Upper lobe of right lung (tissue), 1 donor: ENCODE measurements around the gene MDN1. TPM values are rescaled to one million over a fixed set of nuclear protein-coding genes. Genes with fewer than 3 reads are reported as not detected.

Experiments
- ATAC-seq: fragments of 200-7000 bp; cut with Tn5 transposase; one replicate; pipeline ENCODE4 v1.9.1; 2020; ENCODE audit warnings: mild to moderate bottlenecking, moderate library complexity
- DNase-seq: peaks from one replicate; pipeline ENCODE4 v3.0.0-alpha.2; 2020
- H3K27ac ChIP-seq: fragments of 200-600 bp; one replicate; pipeline ENCODE4 v1.8.0; 2022
- H3K27me3 ChIP-seq: fragments of 200-600 bp; one replicate; pipeline ENCODE4 v1.8.0; 2022; ENCODE audit warnings: mild to moderate bottlenecking
- H3K36me3 ChIP-seq: fragments of 200-600 bp; one replicate; pipeline ENCODE4 v1.8.0; 2022
- H3K4me1 ChIP-seq: fragments of 200-600 bp; one replicate; pipeline ENCODE4 v1.8.0; 2022
- H3K4me3 ChIP-seq: fragments of 200-600 bp; one replicate; pipeline ENCODE4 v1.8.0; 2022; ENCODE audit warnings: mild to moderate bottlenecking
- H3K9me3 ChIP-seq: fragments of 200-600 bp; one replicate; pipeline ENCODE4 v1.8.0; 2022
- intact Hi-C: fragments of 100-400 bp; cut with DNase I; formaldehyde crosslinking; loops from one replicate; pipeline ENCODE4 v1.11.0; 2022
- total RNA-seq: library from RNA; stranded (reverse); fragmentation: NEBNext Ultra II Directional; extraction: Animal tissue kit (Norgen Biotek cat#: 25700); gene quantifications from one replicate; pipeline ENCODE4 v1.2.1, GENCODE V29; 2021
- TF ChIP-seq, protein P1 (sequence below): fragments of 200-600 bp; IDR thresholded peaks from one replicate; pipeline ENCODE4 v1.8.0; 2022; ENCODE audit warnings: antibody characterized with exemption
- donor health status: DM: no; HTN: yes; CAD: no; lungs with severe emphysema.

The MDN1 gene
- total RNA-seq, 1 donor from 2014 or later: 35.1 TPM

DNA sequence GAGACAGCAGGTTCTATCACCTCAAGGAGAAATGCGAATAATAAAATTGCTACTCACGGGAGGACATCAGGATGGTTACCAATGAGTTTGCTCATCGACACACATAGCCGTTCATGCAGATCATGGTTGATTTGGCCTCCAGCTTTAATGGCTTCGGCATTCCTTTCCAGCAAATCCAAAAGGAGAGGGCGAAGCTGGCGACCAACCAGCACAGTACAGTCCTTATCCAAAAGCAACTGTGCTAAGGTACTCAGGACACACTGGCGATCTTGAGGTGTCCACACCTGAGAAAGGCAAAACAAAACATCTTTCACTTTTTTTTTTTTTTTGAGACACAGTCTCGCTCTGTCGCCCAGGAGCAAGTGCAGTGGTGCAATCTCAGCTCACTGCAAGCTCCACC, 16.3 kb downstream of the MDN1 start:
- Histone ChIP-seq H3K4me3 (no peak overlapping the region), H3K9me3 (no peaks in the 10 kb centered on the region), H3K36me3 (peaks cover 24% of the 10 kb centered on the region), H3K27ac (no peak overlapping the region), H3K4me1 (no peaks in the 10 kb centered on the region), H3K27me3 (no peaks in the 10 kb centered on the region)
- TF ChIP-seq, protein P1, sequence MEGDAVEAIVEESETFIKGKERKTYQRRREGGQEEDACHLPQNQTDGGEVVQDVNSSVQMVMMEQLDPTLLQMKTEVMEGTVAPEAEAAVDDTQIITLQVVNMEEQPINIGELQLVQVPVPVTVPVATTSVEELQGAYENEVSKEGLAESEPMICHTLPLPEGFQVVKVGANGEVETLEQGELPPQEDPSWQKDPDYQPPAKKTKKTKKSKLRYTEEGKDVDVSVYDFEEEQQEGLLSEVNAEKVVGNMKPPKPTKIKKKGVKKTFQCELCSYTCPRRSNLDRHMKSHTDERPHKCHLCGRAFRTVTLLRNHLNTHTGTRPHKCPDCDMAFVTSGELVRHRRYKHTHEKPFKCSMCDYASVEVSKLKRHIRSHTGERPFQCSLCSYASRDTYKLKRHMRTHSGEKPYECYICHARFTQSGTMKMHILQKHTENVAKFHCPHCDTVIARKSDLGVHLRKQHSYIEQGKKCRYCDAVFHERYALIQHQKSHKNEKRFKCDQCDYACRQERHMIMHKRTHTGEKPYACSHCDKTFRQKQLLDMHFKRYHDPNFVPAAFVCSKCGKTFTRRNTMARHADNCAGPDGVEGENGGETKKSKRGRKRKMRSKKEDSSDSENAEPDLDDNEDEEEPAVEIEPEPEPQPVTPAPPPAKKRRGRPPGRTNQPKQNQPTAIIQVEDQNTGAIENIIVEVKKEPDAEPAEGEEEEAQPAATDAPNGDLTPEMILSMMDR: no peak
- intact Hi-C loops: no loop called here
- no peak for DNase-seq
- ATAC-seq: no peak

DNA sequence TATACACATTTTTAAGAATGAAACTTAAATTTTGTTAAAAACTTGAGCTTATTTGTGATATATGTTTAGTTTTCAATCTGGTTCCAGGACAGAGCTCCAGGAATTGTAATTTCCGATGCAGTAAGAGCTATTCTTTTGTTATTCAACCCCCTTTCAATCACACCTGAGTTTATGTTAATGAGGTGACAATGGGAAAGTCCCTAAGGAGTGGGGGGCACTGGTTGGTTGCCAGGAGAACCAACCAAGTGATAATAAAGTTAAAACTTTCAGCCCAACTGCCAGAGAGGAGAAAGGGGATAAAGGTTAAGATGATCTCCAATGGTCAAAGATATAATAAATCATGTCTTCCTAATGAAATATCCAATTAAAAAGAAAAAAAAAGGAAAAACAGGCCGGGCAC, 19.8 kb downstream of the MDN1 start:
- ATAC-seq: no peak
- no peaks in the 10 kb centered on the region for H3K9me3 ChIP-seq
- H3K36me3 ChIP-seq: peaks cover 35% of the 10 kb centered on the region
- no peak for DNase-seq
- H3K27ac ChIP-seq: no peak overlapping the region
- H3K4me3 ChIP-seq: no peak overlapping the region
- H3K4me1 ChIP-seq: no peaks in the 10 kb centered on the region
- intact Hi-C loops: no loop called here
- TF ChIP-seq, protein P1: no peak
- H3K27me3 ChIP-seq: no peaks in the 10 kb centered on the region

DNA sequence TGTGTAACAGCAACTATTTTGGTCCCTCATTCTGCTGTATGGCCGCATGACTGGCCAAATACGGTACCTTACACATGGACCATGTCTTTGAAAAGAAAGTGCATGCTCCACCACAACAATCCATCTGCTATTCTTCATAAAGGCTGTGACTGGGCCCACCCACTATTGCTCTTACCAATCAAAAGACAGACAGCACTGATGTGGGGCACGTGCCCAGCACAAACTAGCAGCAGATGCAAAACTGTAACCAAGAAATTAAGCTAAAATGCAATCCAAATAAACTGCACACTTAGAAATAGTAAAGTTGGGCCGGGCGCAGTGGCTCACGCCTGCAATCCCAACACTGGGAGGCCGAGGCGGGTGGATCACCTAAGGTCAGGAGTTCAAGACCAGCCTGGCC, 20.5 kb downstream of the MDN1 start:
- Histone ChIP-seq H3K27me3 (no peaks in the 10 kb centered on the region), H3K36me3 (peaks cover 39% of the 10 kb centered on the region), H3K4me1 (no peaks in the 10 kb centered on the region), H3K4me3 (no peak overlapping the region), H3K9me3 (no peaks in the 10 kb centered on the region), H3K27ac (no peak overlapping the region)
- DNase-seq (no peak), ATAC-seq (no peak)
- TF ChIP-seq, protein P1: no peak
- intact Hi-C loops: no loop called here

DNA sequence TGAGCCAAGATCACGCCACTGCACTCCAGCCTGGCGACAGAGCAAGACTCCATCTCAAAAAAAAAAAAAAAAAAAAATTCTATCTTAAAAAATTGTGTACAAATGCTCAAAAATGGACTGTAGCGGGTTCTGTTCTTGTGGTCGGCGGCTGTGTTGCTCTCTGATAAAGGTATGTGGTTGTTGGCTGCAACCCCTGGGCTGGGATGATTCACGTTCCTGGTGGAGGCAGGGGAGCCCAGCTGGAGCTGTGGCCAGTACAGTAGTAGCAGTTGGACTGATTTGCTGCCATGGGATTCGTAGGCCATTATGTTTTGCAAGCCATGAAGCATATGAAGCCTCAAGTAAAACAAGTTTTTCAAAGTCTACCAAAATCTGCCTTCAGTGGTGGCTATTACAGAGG, 22.3 kb downstream of the MDN1 start:
- intact Hi-C loops: no loop called here
- Histone ChIP-seq H3K9me3 (no peaks in the 10 kb centered on the region), H3K4me1 (no peaks in the 10 kb centered on the region), H3K27me3 (no peaks in the 10 kb centered on the region), H3K36me3 (peaks cover 57% of the 10 kb centered on the region), H3K27ac (no peak overlapping the region), H3K4me3 (no peak overlapping the region)
- no peak for DNase-seq
- no peak for ATAC-seq
- TF ChIP-seq, protein P1: no peak

DNA sequence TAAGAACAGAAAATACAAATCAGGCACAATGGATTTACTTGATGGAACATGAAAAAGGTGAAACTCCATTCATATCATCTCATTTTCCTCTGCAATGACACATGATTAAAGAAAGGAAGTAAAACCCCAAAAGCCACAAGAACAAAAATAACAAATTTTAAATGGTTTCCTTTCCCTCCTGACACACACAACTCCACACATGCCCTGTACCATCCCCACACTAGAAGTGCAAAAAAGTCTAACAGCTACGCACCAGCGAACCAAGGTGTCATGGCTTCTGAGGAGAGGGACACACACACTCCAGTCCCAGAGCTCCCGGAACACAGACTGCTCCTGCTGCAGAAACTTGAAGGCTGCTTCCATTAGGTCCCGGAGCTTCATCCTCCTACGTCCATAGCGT, 25.3 kb downstream of the MDN1 start:
- TF ChIP-seq, protein P1: no peak
- Histone ChIP-seq H3K9me3 (no peaks in the 10 kb centered on the region), H3K4me3 (no peak overlapping the region), H3K4me1 (no peaks in the 10 kb centered on the region), H3K36me3 (peaks cover 61% of the 10 kb centered on the region), H3K27me3 (no peaks in the 10 kb centered on the region), H3K27ac (no peak overlapping the region)
- intact Hi-C loops: no loop called here
- ATAC-seq (no peak), DNase-seq (no peak)

DNA sequence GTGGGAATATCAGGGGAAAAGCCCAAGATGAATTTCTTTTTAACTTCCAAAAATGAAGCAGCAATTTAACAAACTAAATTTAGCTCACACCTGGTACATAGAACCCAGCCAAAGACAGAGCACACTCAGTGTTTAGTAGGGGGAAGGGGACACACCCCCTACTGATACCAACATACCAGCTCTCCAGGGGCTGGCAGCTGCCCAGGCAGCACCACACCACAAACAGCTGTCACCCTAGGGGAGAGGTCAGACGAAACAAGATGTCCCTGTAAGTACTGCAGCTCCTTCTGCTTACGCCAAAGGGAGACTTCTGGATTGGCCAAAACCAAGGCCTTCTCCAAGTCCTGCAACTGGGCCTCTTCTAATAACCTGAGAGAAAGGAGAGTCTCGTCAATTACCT, 26.0 kb downstream of the MDN1 start:
- H3K27me3 ChIP-seq: no peaks in the 10 kb centered on the region
- intact Hi-C loops: no loop called here
- no peak overlapping the region for H3K27ac ChIP-seq
- DNase-seq: no peak
- H3K4me3 ChIP-seq: no peak overlapping the region
- no peaks in the 10 kb centered on the region for H3K9me3 ChIP-seq
- H3K4me1 ChIP-seq: no peaks in the 10 kb centered on the region
- H3K36me3 ChIP-seq: peaks cover 61% of the 10 kb centered on the region
- ATAC-seq: peak; percentile 19
- TF ChIP-seq, protein P1: no peak
